GM21360 (cell line): ENCODE data around the gene HNRNPA1L2.
"Not testable (repeated sequence)": the region's sequence is repeated elsewhere in the genome, so short reads cannot be mapped to it uniquely, and the experiment has no call there.

Experiments
- ATAC-seq: cut with Tn5 transposase; IDR thresholded peaks from one replicate; pipeline ENCODE4 v1.9.1; 2021; ENCODE audit warnings: mild to moderate bottlenecking, moderate library complexity; ENCODE audit not compliant: unreplicated experiment

Gene HNRNPA1L2

GRCh38 chr13:52642131-52642530 lies at the start of gene HNRNPA1L2:
TSS of gene HNRNPA1L2 (plus strand) at chr13:52642431. CDS start at chr13:52642493, 62 bp downstream.
- ATAC-seq, result no peak

- ATAC-seq, result not testable (repeated sequence)
Measured at GRCh38 chr13:52593175-52593574, 49.1 kb upstream of the HNRNPA1L2 start.

GRCh38 chr13:52593812-52594211 lies 48.4 kb upstream of the HNRNPA1L2 start:
- ATAC-seq, result peak; percentile 64

- ATAC-seq, result not testable (repeated sequence)
Measured at GRCh38 chr13:52594295-52594694, 47.9 kb upstream of the HNRNPA1L2 start.

DNA sequence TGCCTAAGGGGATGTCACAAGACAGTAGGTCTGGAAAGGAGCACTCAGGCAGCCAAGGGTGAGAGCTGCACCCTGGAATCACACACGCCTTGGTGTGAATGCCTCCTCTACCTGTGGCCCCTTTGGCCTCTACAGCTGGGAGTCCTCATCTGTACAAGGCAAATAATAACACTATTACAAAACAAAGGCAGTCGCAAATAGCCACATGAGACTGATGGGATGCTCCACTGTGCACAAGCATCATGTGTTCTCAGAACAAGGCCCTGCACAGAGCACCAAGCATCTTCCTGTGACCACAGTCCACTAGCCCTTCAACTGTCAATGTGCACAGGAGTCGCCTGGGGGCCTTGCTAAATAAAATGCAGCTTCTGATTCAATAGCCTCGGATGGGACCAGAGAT lies 44.6 kb upstream of the HNRNPA1L2 start:
- no peak for ATAC-seq

DNA sequence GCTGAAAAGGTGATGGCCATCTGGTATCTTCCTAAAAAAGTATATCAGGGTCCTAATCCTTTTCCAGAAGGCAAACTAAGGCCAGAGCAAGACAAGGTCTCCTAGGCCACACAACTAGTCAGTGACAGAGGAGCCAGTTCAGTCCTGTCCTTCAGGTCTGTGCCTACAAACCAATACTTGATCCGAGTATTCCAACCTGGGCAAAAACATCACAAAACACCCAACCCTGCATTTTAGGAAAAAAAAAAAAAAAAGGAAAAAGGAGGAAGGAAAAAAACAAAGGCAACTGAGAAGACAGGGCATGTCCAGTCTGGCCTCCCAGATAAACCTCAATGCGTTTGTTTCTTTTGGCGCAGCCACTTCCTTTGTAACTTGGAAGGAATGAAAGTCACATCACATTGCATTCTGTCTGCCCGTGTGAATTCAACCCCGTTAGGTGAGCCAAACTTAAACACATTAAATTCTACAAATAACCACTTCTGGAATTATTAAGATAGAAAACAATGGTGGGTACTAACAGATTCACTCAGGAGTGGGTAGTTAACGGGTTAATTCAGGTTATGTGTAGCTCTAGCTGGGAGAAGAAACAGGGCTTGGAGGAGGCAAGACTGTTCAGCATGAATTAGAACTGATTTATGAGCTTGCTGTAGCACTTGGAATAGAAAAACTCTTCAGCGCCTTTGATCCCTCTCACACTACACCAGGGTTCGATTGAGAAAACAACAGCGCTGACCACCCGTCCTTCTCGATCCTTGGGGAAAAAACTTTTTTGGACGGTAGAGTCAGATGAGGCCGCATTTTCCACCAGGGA lies 43.0 kb upstream of the HNRNPA1L2 start:
- peak; percentile 13 for ATAC-seq

GRCh38 chr13:52599848-52600603 lies 42.2 kb upstream of the HNRNPA1L2 start:
- ATAC-seq, result peak; percentile 65

- ATAC-seq, result no peak
Measured at GRCh38 chr13:52600666-52601065, 41.6 kb upstream of the HNRNPA1L2 start.

DNA sequence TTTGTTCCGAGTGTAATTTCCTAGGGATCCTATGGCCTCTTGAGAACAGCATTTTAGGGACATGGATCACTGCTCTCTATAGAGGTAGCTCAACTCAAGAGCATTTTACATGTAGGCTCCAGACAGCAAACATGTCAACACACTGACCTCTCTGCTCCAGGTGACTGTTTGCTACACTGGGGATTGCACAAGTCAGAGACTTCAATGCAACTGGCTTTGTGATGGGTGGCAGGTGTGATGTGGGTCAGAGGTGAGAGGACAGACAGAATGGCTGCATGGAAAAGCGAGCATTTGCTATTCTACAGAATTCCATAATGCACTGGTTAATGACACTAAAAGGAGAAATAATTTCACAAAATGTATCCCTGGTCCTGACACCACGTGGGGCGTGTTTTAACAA lies 38.9 kb upstream of the HNRNPA1L2 start:
- not testable (repeated sequence) for ATAC-seq

- not testable (repeated sequence) for ATAC-seq
Measured at GRCh38 chr13:52606126-52606525, 36.1 kb upstream of the HNRNPA1L2 start.

DNA sequence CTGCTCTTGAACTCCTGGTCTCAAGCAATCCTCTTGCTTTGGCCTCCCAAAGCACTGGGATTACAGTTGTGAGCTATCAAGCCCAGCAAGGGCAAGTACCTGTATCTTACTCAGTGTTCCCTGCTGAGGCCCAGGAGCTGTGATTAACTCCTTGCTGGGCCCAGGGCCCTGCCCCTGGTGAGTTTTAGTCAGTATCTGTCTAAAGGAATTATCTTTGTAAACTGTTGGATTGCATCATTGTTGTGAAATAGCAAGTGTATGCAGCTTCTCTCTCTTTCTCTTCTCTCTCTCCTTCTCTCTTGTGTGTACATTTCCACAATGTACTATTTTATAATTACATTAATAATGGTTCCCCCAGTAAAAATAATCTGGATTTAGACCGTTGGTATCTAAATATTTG lies 35.4 kb upstream of the HNRNPA1L2 start:
- not testable (repeated sequence) for ATAC-seq

DNA sequence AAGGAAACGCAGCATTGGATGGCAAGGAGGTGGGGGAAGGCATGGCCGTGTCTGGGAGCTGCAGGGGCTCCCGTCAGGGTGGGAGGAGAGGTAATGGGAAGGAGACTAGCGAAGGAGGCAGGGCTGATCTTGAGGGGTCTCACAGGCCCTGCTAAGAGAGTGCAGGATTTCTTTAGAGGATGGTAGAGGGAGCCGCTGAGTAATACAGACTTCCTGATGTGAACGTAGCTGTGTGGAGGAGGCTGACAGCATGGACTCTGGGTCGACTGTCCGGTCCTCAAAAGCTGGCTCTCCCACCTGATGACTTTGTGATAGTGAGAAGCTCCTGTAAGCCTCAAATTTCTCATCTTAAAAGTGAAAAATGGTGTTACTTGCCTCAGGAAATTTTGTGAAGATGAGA lies 34.0 kb upstream of the HNRNPA1L2 start:
- ATAC-seq, result not testable (repeated sequence)

DNA sequence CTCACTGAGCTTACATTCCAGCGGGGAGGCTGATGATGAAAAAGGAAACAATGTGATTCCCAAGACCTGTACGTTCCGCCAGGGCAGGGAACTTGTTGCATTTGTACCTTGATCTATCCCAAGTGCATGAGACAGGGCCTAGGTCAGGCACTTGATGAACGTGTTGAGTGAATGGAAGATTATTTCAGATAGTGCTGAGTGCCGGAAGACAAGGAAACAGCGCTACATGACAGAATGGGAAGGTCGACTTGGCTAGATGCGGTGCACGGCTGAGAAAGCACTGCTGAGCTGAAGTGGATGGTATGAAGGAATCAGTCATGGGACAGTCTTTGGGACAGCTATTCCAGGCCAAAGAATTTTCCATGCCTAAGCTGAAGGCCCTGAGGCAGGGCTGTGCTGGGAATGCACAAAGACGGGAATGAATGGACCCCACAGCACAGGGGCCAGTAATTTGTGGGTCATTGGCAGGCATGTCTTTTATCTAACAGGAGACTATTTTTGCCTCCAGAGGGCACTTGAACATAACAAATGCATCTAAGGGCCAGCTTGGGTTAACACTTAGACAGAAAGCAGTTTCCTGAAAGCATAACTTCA lies 33.1 kb upstream of the HNRNPA1L2 start:
- ATAC-seq, result peak; percentile 55

DNA sequence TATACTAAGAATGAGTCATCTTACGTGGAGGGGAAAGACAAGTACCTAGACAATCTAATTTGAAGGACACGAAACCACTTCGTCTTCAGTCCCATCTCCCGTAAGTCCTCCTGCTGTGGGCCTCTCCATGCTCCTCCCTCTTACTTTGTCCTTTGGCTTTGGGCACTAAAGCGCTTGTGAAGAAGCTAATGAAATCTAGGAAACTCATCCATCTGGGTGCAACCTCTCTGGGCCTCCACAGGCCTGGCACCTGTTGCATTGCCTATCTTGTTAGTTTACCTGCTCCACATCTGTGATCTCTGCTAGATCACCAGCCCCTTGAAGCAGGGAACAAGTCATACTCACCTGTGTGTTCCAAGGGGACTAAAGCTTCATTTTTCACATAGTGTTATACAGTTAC lies 32.1 kb upstream of the HNRNPA1L2 start:
- not testable (repeated sequence) for ATAC-seq

GRCh38 chr13:52615134-52615801 lies 27.0 kb upstream of the HNRNPA1L2 start:
- no peak for ATAC-seq

GRCh38 chr13:52615812-52616211 lies 26.4 kb upstream of the HNRNPA1L2 start:
- no peak for ATAC-seq

DNA sequence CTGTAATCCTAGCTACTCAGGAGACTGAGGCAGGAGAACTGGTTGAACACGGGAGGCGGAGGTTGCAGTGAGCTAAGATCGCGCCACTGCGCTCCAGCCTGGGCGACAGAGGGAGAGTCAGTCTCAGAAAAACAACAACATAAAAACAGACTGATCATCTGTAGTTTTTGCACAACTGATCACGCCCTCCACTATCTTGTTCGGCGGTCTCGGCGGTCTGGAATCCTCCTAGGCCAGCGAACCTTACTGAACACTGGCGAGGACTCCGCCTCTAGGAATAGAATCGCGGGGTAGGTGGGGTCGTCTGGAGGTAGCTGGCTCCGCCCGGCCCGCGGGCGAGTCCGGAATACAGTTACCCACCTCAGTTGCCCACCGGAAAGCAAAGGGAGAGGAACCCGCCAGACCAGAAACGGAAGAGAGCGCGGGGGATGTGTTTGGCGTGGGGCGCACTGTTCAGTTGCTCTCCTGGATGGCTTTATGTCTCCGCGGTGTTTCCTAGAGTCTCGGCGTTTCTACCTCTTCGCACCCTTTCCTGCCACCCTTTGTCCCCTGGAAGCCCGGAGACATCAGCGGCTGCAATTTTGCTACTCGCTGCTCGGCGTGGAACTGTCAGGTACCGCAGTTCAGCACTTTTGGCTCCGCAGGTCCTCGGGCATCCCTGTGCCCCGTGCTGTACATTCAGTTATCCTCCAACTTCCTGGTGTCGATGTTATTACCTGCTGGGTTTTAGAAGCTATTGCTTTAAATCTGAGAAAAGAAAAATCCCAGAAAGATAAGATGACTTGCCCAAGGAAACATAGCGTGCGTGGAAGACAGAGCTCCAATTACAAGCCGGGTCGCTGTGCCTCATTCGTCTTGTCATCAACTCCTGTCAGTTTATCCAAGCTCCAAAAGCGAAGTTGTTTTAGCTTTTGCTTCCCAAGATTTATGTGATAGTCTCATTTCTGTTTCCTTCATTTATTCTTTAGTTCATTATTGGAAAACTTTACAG lies 24.9 kb upstream of the HNRNPA1L2 start:
- ATAC-seq, result peak; percentile 96

DNA sequence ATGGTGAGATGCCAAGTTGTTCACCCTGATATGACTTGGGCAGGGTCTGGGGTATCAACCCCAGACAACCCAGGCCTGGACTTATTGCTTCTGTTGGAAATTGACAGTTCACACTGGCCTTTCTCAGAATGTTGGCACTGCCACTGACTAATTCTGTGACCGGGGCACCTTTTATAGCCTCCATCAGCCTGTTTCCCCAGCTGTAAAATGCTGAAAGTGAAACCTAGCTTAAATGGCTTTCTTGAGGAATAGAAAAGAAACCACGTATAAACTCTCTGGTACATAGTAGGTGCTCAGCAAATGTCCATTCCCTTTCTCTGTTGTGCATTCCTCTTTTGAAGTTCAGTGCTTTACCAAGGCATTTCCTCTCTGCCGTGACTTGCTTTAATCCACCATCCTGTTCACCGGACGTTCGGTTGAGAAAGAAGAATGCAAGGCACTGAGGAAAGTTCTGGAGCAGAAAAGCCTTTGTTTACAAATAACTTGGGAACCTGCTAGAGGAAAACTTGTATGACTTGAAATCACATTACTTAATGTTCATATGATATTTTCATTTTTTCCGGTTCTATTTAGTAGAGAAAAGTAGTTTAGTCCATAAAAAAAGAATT lies 11.0 kb upstream of the HNRNPA1L2 start:
- not testable (repeated sequence) for ATAC-seq

DNA sequence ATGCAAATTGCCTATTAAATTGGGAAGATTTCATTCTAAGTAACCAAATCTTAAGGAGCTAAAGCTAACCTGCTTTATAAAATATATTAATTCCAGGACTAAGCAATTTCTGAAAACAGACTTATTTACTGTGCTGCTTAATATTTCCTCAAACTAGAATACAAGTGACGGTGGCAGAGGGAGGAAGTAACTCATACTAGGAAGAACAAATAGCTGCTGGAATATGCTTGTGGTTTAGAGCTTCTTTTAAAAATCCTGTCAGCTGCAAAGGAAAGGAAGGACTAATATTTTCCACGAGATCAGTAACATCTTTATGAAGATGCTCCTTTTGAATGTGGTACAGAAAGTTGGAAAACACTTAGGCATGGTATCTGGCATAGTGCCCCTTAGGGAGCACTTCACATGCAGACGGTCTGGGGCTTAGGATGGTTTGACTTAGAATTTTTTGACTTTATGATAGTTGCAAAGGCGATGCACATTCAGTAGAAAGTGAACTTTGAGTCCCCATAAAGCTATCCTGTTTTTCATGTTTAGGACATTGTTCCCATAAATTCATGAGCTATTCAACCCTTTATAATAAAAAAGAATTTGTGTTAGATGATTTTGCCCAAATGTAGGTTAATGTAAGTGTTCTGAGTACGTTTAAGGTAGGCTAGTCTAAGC lies 3.4 kb upstream of the HNRNPA1L2 start:
- no peak for ATAC-seq
